Epithelial cell of prostate (primary cell): ENCODE data around the gene H1-8.

Source experiments
- DNase-seq: peaks from one replicate; pipeline ENCODE4 v3.0.0-alpha.2; 2011; ENCODE audit warnings: low read depth, low spot score
- H3K27ac ChIP-seq: fragments of 450-650 bp; 2 replicates; pipeline ENCODE4 v1.5.1; 2017; ENCODE audit warnings: mild to moderate bottlenecking

Gene H1-8

DNA sequence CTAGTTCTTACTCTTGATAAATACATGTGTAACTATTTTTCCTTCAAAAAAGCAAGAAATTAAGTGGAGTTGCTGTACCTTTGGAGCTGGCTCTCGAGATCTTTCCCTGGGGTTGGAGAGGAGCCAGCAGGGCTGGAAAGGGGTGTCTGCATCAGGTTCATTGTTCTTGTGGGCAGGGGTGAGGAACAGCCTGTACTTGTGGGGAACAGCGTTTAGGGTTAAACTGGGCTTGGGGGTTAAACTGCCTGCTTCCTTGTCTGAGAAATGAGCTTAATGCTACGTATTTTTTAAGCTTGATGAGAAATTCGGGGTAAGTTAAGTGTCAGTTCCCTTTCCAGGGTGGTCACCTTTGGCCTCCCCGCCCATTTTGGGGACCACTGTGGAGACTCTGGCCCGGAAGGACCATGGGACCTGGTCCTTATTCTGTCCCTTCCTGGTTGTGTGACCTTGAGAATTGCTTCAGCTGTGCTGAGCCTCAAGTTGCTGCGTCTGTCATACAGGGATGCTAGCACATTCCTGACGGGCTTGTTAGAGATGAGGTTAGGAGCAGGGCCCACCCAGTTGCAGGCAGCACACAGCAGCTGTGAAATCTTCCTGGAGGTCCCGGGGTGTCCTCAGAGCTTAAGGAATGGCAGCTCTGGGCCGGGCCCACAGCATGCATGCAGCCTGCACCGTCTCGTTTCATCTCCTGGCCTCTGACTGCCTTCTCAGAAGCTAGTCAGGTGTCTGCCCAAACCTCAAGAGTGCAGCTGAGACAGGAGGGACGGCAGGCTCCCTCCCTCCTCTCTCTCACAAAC is 11.6 kb downstream of the H1-8 start:
- no peak overlapping the region for H3K27ac ChIP-seq
- DNase-seq = no peak

DNA sequence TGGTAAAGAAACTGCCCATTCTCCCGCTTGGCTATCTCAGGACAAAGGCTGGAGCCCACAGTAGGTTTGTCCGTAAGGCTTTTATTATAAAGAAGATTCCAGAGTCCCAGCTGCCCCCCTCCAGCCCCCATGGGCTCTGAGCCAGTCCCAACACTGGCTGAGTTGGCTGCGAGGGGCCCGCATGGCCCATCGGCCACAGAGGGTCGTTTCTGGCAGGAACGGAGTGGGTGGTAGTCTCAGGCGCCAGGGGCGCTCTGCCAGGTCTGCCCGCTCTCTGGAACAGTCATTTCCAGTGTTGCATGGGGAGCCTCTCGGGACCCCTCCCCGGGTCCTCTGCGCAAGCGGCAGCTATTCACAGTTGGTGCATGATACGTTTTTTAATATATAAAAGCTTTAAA is 12.2 kb downstream of the H1-8 start:
- no peak overlapping the region for H3K27ac ChIP-seq
- DNase-seq = no peak

DNA sequence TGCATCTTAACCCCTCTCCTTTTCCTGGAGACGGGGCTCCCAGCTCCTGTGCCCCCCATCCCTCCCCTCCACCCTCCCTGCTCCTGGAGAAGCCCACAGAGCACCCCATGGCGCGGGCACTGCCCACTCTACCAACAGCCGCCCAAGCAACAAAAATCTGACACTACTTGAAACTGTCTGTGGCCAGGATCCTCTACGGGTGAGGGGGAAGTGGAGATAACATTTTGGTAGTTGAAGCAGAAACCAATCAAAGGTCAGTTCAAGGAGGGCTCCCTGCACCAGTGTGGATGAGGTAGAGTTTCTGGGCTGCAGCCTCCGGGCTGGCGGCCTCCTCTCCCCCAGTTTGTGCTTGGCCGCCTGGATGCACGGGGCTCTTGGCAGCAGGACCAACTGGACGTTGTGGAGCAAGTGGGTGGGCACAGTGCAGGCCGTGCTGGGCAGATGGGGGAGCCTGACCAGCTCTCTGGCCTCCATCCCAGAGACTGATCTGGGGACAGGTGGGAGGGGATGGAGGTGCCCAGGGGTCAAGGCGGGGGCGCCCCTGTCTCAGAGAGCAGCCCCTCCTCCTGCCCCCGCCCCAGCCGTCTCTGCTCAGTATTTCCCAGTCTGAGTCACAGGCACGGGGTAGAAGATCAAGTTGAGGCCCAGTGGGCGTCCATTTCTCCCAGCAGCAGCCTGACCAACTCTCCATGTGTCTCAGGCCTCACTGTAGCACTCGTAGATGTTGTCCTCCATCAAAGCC is 12.8 kb downstream of the H1-8 start:
- no peak for DNase-seq
- no peak overlapping the region for H3K27ac ChIP-seq

DNA sequence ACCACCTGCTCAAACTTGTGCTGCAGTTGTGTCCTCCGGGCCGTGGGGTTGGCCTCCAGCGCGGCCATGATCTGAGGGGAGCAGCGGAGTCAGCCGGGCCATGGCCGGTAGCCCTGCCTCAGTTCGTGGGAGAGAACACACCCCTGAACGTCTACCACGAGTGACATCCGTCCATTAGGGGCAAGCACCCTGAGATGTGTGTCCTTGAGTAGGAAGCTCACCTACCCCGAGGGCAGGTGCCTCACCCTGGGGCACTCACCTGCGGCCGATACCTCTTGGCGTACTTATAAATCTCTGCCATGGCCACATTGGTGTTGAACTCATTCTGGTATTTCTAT is 13.4 kb downstream of the H1-8 start:
- no peak for DNase-seq
- no peak overlapping the region for H3K27ac ChIP-seq

DNA sequence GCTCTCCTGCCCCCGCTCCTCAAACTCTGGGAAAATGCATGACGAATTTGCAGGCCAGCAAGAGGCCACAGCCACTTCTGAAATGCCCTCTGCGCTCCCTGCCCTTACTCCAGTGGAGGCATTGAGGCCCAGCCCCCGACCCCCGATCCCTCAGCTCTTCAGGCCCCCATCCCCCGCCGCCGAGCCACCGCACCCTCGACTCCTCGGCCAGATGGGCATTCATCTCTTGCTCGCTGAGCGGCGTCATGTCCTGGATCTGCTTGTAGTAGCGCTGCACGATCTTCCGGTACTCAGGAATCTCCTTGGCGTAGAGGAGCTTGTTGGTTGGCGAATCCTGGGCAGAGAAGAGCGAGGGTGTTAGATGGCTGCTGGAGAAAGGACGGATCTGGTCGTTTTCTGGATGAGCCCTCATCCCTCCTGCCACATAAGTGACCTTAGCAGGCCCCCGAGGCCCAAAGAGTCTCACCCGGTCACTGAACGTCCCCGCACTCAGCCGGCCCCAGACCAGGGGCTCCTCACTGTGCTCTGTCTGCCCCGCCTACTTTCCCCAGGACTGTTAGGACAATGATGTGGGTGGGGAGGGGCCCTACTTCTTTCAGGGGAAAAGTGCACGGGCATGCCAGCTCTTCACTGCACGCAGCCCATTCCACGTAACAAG is 14.0 kb downstream of the H1-8 start:
- no peak for DNase-seq
- H3K27ac ChIP-seq = no peak overlapping the region

DNA sequence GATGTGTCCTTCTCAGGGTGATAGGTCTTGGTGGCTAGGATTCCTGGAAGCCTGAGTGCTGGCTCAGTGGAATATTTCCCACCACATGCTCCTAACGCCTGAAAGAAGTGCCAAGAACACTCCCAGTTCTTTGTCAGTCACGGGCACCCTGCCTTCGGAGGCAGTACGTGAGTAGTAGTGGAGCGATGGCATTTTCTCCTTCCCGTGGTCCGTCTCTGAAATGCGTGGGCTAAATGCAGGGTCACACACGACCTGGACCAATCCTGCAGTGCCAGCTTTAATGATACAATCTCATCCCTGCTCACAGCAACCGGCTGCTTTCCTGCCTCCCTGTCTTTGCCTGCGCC is 14.5 kb downstream of the H1-8 start:
- no peak overlapping the region for H3K27ac ChIP-seq
- DNase-seq = no peak

DNA sequence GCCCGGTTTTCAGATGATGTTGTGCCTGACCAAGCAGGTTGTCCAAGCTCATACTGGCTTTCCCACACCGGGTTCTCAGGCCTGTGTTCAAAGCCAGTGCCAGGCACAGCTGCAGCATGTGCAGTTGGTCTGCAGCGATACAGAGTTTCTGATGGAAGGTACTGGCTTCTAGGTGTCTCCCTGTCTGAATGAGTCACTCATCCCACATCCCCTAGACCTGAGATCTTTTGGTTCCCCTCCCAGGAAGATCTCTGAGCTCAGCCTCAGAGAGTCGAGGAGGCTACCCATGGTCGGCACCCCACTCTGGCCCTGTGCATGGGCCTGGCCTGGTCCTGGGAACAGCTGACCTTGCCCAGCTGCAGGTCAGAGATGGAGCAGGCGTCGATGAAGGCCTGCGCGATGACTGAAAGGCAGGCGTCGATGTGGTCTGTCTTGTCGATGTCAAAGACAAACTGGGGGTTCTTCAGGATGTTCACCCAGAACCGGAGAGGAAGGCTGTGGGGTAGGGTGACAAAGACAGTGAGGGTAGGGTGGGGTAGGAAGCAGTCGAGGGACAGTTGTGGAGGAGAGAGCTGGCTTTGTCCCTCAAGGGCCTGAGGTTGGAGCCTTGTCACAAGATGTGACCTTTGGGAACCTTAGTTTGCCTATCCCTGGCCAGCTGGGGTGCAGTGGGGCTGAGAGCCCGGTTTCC is 15.3 kb downstream of the H1-8 start:
- H3K27ac ChIP-seq = no peak overlapping the region
- DNase-seq = no peak

DNA sequence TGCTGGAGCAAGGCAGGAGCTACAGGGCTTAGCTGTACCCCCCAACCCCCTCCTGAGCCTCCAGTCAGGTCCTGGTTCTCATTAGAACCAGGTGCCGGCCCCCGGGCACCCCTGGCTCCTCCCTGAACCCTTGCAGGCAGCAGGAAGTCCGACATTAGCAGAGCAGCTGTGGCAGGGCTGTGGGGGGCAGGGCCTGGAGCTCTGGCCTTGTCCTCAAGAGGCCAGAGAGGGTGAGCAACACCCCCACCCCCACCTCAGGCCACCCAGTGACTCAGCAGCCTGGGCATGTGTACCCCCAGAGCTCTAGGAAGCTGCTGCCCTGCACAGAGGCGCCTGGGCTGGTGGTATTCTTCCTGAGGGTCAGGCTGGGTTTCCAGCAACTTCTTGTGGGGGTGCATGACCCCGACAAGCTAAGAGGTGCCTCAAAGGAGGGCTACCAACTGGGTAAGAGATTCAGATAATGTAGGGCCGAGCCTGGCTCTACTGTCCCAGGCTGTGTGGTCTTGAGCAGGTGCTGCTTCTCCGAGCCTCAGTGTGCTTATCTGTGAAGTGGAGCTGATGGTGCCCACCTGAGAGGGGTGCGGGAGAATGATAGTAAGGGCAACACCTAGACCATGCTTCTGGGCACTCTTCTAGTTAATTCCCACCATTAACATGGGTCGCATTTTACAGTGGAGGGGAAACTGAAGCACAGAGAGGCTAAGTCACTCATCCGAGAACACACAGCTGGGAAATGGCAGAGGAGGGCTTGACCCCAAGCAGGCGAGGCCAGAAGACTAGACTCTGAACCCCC is 16.0 kb downstream of the H1-8 start:
- DNase-seq = no peak
- H3K27ac ChIP-seq = no peak overlapping the region

DNA sequence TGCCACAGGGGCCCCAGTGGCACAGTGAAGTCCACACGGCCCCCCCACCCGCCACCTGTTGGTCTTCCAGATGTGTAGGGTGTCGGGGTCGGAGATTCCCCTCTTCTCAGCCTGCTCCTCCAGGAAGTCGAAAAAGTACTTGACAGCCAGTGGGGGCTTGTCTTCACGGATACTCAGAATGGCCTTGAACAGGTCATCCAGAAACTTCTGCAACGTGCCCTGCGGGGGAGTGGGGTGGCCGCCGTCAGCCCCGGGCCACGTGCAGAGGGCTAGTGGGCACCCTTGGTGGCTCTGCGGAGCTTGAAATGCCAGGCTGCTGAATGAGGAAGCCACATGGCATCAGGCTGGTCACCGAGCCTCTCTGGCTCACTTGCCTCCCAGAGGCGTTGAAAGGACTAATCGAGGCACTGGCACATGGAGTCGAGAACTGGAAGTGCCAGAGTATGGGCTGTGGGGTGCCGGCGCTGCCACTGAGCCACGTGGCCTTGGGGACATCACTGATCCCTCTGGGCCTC is 16.6 kb downstream of the H1-8 start:
- no peak for DNase-seq
- H3K27ac ChIP-seq = no peak overlapping the region

DNA sequence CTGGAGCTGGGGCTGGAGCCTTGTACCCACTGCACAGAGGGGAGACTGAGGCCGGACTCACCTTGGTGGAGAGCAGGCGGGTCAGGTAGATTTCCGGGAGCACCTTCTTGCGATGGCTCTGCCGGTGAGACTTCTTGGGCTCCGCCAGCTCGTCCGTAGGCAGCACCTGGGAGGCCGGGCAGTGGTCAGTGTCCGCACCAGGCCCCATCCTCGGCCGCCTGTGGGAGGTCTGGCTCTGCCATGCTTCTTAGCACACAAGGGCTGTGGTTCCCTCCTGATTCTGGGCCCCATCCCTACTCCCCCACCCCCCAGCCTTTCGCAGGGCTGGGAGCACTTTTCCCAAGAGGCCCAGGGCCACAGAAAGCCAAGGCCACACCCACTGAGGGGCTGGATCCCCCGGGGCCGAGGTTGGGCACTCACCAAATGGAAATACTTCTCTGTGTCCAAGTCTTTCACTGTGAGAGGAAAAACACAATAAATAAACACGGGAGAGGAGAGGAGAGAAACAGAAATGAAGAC is 17.4 kb downstream of the H1-8 start:
- no peak overlapping the region for H3K27ac ChIP-seq

DNA sequence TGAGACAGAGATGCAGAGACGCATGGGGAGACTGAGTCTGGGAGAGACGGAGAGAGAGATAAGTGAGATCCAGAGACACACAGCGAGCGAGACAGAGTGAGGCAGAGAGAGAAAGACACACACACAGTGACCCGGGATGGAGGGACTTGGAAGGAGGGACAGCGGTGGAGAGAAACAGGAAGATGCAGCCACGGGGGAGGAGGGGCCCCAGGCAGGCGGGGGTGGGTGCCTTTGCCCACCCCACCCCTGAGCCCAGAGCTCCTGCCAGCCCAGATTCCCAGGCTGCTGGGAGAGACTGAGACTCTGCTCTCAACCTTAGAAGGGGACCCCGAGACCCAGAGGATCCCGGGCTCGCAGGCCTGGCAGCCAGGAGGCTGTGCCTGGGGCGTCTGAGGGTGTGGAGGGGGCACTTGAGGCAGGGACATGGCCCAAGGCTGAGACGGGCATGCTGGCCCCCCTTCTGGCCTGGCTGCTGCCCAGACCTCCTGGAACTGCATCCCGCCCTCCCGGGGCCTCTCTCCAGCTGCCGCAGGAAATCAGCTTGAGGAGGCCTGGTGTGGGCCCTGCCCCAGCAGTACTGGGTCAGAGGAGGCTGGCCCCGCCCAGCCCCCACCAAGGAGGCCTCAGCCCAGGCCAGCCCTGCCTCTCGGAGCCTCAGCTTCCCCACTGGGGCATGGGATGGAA is 18.1 kb downstream of the H1-8 start:
- DNase-seq = no peak
- H3K27ac ChIP-seq = no peak overlapping the region

More for the DNA sequence above, 17.4 kb downstream of the H1-8 start:
- DNase-seq = no peak

DNA sequence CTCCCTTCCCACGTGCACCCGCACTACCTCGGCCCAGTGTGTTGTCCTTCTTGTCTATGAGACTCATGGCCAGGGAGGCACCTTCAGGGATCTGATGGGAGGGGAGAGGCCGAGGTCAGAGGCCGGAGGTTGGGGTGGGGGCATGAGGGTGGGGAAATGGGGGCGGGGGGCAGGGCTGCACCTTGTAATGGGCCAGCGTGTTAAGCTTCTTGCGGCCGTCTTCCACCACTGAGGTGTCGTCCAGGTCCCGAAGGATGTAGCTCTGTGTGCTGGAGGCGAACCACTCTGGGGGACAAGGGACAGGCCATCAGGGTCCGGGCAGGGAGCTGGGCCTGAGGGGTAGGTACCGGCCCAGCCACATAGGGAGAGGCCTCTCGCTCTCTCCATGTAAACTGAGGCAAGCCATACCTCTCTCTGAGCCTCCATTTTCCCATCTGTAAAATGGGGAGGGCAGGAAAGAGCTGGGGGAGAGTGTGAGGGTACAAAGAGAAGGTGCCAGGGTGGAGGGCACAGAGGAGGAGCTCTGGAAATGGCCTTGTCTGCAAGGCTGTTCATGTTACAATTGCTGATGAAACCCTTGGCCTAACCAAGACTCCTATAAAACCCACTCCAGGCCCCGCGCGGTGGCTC is 18.8 kb downstream of the H1-8 start:
- H3K27ac ChIP-seq = no peak overlapping the region
- DNase-seq = no peak

DNA sequence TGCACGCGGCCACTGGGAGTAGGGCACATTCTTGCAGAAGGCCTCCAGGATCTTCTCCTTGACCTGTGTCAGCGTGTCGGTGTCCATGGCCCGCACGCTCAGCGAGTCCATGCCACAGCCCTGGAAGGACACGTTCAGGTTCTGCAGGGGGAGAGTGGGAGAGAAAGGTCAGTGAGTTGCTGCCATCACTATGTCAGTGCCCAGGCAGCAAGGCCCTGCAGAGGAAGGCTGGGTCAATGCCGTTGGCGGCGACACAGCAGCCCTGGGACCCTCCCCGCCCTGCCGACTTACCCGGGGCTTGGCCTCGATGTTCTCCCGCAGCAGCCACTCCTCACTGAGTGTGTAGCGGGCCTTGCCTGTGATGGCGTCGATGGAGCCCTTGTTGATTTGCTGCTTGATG is 19.8 kb downstream of the H1-8 start:
- no peak for DNase-seq
- no peak overlapping the region for H3K27ac ChIP-seq

DNA sequence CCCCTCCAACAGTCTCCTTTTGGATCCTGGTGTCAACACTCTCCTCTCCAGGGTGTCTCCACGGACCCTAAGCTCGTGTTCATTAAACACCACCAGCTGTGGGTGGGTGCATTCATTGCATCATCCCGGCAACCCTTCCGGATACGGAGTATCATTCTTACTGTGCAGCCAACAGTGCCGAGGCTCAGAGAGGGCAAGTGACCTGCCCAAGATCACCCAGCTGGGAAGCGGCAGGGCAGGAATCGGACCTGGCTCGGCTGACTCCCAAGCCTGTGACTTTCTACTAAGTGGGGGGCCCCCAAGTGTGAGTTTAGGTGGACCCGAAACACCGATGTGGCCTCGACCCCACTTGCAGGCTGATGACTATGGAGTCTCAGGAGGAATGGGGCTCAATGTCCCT is 20.4 kb downstream of the H1-8 start:
- H3K27ac ChIP-seq = no peak overlapping the region
- DNase-seq = no peak

DNA sequence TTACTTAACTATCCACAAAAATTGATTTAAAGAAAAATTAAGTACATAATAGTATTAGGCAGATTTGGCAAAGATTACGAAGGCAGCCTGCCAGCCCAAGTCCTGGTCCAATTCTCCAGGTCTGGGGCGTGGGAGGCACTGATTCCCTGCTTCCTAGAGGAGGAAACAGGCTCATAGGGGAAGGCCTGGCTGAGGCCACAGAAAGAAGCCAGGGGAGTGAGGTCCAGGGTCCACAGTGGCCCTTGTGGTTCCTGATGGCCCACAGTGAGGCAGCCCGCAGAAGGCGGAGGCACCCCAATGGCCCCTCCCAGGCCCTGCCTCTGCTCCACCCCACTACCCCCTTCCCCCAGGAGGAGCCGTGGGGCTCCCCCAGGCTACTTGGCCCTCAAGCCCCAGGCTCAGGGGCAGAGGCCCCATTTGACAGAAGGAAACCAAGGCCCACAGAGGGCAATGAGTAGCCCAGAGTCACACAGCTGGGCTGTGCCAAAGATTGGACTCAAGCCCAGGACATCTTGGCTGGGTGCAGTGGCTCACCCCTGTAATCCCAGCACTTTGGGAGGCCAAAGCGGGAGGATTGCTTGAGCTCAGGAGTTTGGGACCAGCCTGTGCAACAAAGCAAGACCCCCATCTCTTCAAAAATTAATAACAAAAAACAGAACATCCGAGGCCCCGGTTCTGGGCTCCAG is 21.0 kb downstream of the H1-8 start:
- H3K27ac ChIP-seq = no peak overlapping the region

DNA sequence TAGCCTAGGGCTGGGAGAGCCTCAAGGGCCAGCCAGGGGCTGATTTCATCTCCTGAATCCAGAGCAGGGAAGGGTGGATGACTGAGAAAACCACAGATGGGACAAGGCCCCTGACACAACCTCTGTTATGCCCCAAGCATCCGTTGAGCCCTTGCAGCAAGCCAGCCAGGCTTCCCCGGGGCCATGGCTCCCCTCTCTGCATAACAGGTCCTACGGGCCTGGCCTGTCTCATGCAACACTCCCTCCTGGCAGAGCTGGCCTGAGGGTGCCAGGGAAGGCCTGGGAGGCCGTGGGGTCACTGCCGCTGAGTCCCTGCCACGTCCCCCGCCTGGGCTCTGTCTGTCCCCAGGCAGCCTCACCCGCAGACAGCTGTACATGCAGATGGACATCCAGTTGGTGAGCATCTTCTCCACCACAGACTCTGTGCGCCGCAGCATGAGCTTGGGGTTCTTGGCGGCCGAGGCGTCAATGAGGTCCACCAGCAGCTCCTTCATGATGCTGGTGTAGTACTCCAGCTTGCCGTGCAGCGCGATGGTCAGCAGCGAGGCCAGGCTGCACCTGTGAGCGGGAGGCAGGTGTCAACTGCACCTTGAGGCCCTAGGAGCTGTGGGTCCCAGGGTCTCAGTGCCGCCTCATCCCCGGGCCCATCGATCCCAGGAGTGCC is 22.1 kb downstream of the H1-8 start:
- DNase-seq = no peak
- no peak overlapping the region for H3K27ac ChIP-seq

More for the DNA sequence above, 21.0 kb downstream of the H1-8 start:
- no peak for DNase-seq

DNA sequence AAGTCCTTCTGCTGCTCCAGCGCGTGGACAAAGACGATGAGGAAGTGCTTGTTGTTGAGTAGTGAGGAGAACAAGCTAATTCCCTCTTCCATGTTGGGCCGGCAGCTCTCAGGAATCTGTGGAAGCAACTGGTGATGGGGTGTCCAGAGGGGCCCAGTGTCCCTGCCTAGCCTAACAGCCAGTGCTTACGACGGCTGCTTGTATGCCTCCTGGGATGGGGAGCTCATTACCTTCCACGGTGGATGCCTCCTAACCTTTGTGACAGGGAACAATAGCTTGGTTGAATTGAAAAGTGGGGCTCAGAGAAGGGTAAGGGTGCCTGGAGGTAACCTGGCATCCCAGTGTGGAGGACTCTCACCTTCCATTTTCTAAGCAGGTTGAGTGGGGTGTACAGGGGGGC is 22.9 kb downstream of the H1-8 start:
- DNase-seq = no peak
- no peak overlapping the region for H3K27ac ChIP-seq
